ENCODE data around the gene PRRX2.

- no peak for TF ChIP-seq EZH2 (IDR thresholded peaks at IDR 0.05; ENCODE audit: borderline replicate concordance, low read length)
- no peak for TF ChIP-seq CTCF (IDR thresholded peaks at IDR 0.05; ENCODE audit: low read length)
Observed at GRCh38 chr9:129698254-129698757, 32.9 kb downstream of the PRRX2 start.

Measured in OCI-LY1 (cell line).